Mucosa of stomach (tissue), 1 donor: ENCODE data around the gene ROBO1.
"Not testable (repeated sequence)": the region's sequence is repeated elsewhere in the genome, so short reads cannot be mapped to it uniquely, and the experiment has no call there.

Experiments used
- H3K27me3 ChIP-seq: one replicate; pipeline ENCODE4 v1.7.0; 2013; ENCODE audit warnings: mild to moderate bottlenecking, low read length; ENCODE audit not compliant: control insufficient read depth, insufficient read depth
- H3K36me3 ChIP-seq: one replicate; pipeline ENCODE4 v1.7.0; 2013; ENCODE audit warnings: low read length; ENCODE audit not compliant: control insufficient read depth, insufficient read depth
- H3K4me1 ChIP-seq: one replicate; pipeline ENCODE4 v1.7.0; 2013; ENCODE audit warnings: mild to moderate bottlenecking, low read length; ENCODE audit not compliant: control insufficient read depth, insufficient read depth
- H3K4me3 ChIP-seq: one replicate; pipeline ENCODE4 v1.7.0; 2013; ENCODE audit warnings: low read length
- H3K9ac ChIP-seq: one replicate; pipeline ENCODE4 v1.7.0; 2013; ENCODE audit warnings: mild to moderate bottlenecking, low read length, moderate library complexity
- H3K9me3 ChIP-seq: one replicate; pipeline ENCODE4 v1.7.0; 2013; ENCODE audit warnings: mild to moderate bottlenecking, low read length, moderate library complexity; ENCODE audit not compliant: control insufficient read depth
- donor health status: Pancreatic carcinoma.

Gene ROBO1

GRCh38 chr3:79543218-79543982 is 224.4 kb downstream of the ROBO1 start:
- Histone ChIP-seq H3K36me3 (no peaks in the 10 kb centered on the region), H3K4me3 (no peak overlapping the region), H3K9ac (no peak overlapping the region), H3K9me3 (no peaks in the 10 kb centered on the region), H3K4me1 (no peaks in the 10 kb centered on the region), H3K27me3 (no peaks in the 10 kb centered on the region)

GRCh38 chr3:79534727-79535126 is 233.1 kb downstream of the ROBO1 start:
- no peaks in the 10 kb centered on the region for H3K4me1 ChIP-seq
- H3K36me3 ChIP-seq: no peaks in the 10 kb centered on the region
- H3K27me3 ChIP-seq: no peaks in the 10 kb centered on the region
- H3K4me3 ChIP-seq: no peak overlapping the region
- no peaks in the 10 kb centered on the region for H3K9me3 ChIP-seq
- H3K9ac ChIP-seq: no peak overlapping the region

- H3K9me3 ChIP-seq: no peaks in the 10 kb centered on the region
- H3K36me3 ChIP-seq: no peaks in the 10 kb centered on the region
- H3K27me3 ChIP-seq: no peaks in the 10 kb centered on the region
- no peak overlapping the region for H3K4me3 ChIP-seq
- no peak overlapping the region for H3K9ac ChIP-seq
- no peaks in the 10 kb centered on the region for H3K4me1 ChIP-seq
Observed at GRCh38 chr3:79531566-79532295, 236.1 kb downstream of the ROBO1 start.

DNA sequence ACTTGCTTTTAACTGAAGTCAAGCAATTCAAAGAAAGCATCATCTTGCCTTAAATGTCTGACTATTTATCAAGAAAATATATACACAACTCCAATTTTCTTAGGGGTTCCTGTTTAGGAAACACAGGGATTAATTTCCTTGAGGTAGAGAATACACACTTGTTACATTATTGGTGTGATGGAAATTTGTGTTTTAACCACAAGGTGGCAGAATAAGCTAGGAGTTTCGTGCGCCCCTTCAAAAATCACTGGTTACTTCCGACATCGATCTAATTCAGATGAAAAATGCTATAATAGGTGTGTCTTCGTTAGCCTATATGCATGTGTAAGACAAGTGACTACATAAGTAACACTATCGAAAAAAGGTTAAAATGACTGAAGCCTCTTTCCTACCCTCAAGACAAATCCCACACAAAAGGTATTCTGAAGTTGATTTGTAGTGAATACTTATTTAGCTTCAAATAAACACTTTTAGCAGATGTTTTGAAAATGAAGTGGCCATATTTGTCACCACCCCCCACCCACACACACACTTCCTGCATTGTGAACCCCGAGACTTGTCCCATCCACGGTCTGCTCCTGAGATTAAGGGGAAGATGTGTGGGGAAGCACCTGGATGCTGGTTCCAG is 246.5 kb downstream of the ROBO1 start:
- Histone ChIP-seq H3K4me1 (no peaks in the 10 kb centered on the region), H3K36me3 (no peaks in the 10 kb centered on the region), H3K9me3 (no peaks in the 10 kb centered on the region), H3K27me3 (no peaks in the 10 kb centered on the region), H3K4me3 (no peak overlapping the region), H3K9ac (no peak overlapping the region)

GRCh38 chr3:79517766-79518413 is 249.9 kb downstream of the ROBO1 start:
- Histone ChIP-seq H3K36me3 (no peaks in the 10 kb centered on the region), H3K4me3 (no peak overlapping the region), H3K9me3 (no peaks in the 10 kb centered on the region), H3K4me1 (no peaks in the 10 kb centered on the region), H3K9ac (no peak overlapping the region), H3K27me3 (no peaks in the 10 kb centered on the region)

GRCh38 chr3:79516795-79517194 is 251.0 kb downstream of the ROBO1 start:
- no peak overlapping the region for H3K4me3 ChIP-seq
- H3K4me1 ChIP-seq: no peaks in the 10 kb centered on the region
- H3K9ac ChIP-seq: no peak overlapping the region
- H3K36me3 ChIP-seq: no peaks in the 10 kb centered on the region
- H3K9me3 ChIP-seq: no peaks in the 10 kb centered on the region
- H3K27me3 ChIP-seq: no peaks in the 10 kb centered on the region

- Histone ChIP-seq H3K9me3 (no peaks in the 10 kb centered on the region), H3K4me1 (no peaks in the 10 kb centered on the region), H3K4me3 (no peak overlapping the region), H3K27me3 (no peaks in the 10 kb centered on the region), H3K36me3 (no peaks in the 10 kb centered on the region), H3K9ac (no peak overlapping the region)
Observed at GRCh38 chr3:79515072-79515471, 252.7 kb downstream of the ROBO1 start.

DNA sequence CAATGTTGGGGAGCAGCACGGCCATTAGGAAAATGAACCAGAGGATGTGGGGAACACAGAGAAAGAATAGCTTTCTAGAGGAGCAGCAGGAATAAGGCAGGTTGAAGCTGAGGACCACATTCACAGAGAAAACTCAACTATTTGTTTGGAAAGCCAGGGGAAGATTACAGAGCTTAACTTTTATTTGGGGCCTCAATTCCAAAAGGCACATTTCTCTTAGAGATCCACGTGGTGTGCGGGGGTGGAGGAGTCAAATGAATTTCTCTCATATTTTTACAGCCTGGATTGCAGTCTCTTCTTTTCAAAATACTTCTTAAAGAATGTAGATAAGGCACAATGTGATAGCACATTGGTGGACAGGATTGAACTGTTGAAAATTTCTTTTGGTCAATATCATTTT is 253.7 kb downstream of the ROBO1 start:
- H3K4me3 ChIP-seq: no peak overlapping the region
- no peaks in the 10 kb centered on the region for H3K27me3 ChIP-seq
- no peaks in the 10 kb centered on the region for H3K4me1 ChIP-seq
- no peaks in the 10 kb centered on the region for H3K9me3 ChIP-seq
- no peaks in the 10 kb centered on the region for H3K36me3 ChIP-seq
- H3K9ac ChIP-seq: no peak overlapping the region

DNA sequence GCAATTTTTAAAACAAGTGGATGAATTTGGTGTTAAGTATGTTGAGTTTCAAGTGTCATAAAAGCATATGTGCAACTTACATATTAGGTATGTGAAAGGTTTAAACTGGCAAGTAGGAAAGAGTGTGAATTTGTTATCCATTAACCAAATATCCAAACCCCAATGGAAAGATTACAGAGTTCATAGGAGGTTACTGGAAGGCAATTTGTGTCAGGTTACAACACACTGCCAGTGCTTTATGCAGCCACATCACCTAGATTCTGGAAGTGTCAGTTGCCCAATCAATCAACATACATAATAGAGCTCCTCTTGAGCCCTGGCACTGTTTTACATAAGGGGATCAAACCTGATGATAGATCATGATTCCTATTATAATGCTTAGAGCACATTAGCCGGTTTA is 261.0 kb downstream of the ROBO1 start:
- Histone ChIP-seq H3K36me3 (no peaks in the 10 kb centered on the region), H3K4me1 (no peaks in the 10 kb centered on the region), H3K27me3 (no peaks in the 10 kb centered on the region), H3K9ac (no peak overlapping the region), H3K9me3 (no peaks in the 10 kb centered on the region), H3K4me3 (no peak overlapping the region)

DNA sequence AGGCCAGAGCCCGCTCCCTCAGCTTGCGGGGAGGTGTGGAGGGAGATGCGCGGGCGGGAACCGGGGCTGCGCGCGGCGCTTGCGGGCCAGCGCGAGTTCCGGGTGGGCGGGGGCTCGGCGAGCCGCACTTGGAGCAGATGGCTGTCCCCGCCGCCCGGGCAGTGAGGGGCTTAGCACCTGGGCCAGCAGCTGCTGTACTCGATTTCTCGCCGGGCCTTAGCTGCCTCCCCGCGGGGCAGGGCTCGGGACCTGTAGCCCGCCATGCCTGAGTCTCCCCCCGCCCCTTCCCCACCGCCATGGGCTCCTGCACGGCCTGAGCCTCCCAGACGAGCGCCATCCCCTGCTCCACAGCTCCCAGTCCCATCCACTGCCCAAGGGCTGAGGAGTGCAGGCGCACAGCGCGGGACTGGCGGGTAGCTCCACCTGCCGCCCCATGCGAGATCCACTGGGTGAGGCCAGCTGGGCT is 265.5 kb downstream of the ROBO1 start:
- H3K36me3 ChIP-seq, H3K4me3 ChIP-seq, H3K9me3 ChIP-seq: not testable (repeated sequence)

DNA sequence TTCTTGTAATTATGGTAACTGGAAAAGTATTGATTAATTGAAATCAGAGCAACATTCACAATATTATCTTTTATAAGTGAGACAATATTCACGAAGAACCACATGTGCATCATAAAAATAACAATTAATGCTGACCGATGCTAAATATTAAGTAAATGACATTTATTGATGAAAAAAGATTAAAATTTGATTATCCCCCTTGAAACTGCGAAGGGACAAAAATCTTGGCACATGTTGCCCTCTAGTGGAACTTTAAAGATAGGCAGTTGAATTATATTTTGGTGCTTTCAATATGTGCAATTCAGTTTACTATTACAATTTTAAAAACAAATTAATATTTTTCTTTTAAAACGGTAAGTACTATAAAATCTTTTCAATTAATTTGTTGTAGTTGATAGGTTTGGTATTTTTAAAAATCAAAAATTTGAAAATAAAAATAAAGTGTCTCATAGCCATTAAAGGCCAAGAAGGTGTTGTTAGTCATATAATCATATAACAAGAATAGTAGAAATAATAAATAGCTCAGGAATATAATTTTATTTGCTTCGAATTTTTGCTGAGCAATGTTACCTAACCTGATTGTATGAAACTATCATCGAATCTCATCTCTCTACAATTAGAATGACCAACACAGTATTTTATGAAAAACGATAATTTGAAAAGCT is 270.2 kb downstream of the ROBO1 start:
- Histone ChIP-seq H3K9me3 (no peaks in the 10 kb centered on the region), H3K36me3 (no peaks in the 10 kb centered on the region), H3K27me3 (no peaks in the 10 kb centered on the region), H3K9ac (no peak overlapping the region), H3K4me1 (no peaks in the 10 kb centered on the region), H3K4me3 (no peak overlapping the region)

More for the DNA sequence above, 265.5 kb downstream of the ROBO1 start:
- not testable (repeated sequence) for H3K27me3 ChIP-seq, H3K9ac ChIP-seq, H3K4me1 ChIP-seq
